ENCODE results near the gene GALNT9. TPM values are rescaled to one million over a fixed set of nuclear protein-coding genes. Genes with fewer than 3 reads are reported as not detected.

Gene GALNT9
- total RNA-seq, 1 experiment from 2014 or later: 0.45 TPM

DNA sequence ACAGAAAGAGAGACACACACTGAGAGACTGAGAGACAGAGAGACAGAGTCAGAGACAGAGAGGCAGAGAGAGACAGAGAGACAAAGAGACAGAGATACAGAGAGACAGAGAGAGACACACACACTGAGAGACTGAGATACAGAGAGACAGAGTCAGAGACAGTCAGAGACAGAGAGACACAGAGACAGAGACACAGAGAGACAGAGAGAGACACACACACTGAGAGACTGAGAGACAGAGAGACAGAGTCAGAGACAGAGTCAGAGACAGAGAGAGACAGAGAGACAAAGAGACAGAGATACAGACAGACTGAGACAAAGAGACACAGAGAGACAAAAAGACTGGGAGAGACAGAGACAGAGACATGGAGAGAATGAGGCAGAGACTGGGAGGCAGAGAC, 90.0 kb downstream of the GALNT9 start:
- Mint-ChIP-seq H3K4me1 (ENCODE audit: low read depth, unreplicated experiment) (no peaks in the 10 kb centered on the region), H3K9me3 (ENCODE audit: unreplicated experiment) (peaks cover 23% of the 10 kb centered on the region), H3K4me3 (ENCODE audit: unreplicated experiment) (no peak overlapping the region), H3K27me3 (ENCODE audit: insufficient read depth, unreplicated experiment) (peaks cover 15% of the 10 kb centered on the region), H3K36me3 (ENCODE audit: insufficient read depth, unreplicated experiment) (peaks cover 5% of the 10 kb centered on the region), H3K27ac (ENCODE audit: unreplicated experiment) (no peak overlapping the region)
- Histone ChIP-seq H3K4me1 (no peaks in the 10 kb centered on the region), H3K4me3 (ENCODE audit: low read depth, low read length) (no peak overlapping the region), H3K9me3 (no peaks in the 10 kb centered on the region), H3K36me3 (ENCODE audit: control insufficient read depth, insufficient read depth, low read length) (no peaks in the 10 kb centered on the region), H3K27me3 (replicated peaks; ENCODE audit: control insufficient read depth, insufficient read depth, low read length) (no peaks in the 10 kb centered on the region)
- DNase-seq: no peak
- ChIA-PET CTCF (no interaction called here), POLR2A (no interaction called here)
- intact Hi-C loops (cut with micrococcal nuclease; ENCODE audit: unreplicated experiment): no loop called here
- no peak for TF ChIP-seq CTCF (IDR thresholded peaks at IDR 0.05; ENCODE audit: insufficient read depth in 1 of 2, low read depth in 1 of 2, low read length in 1 of 2, severe bottlenecking in 1 of 2, unreplicated experiment in 1 of 2)
- BruUV-seq (replicated peaks): no TSS peak

- no peak for DNase-seq
- no peak overlapping the region for H3K4me3 ChIP-seq (ENCODE audit: low read depth, low read length)
- no peaks in the 10 kb centered on the region for H3K36me3 ChIP-seq (ENCODE audit: control insufficient read depth, insufficient read depth, low read length)
- H3K27me3 Mint-ChIP-seq (ENCODE audit: insufficient read depth, unreplicated experiment): peaks cover 14% of the 10 kb centered on the region
- H3K27ac Mint-ChIP-seq (ENCODE audit: unreplicated experiment): no peak overlapping the region
- H3K36me3 Mint-ChIP-seq (ENCODE audit: insufficient read depth, unreplicated experiment): peaks cover 5% of the 10 kb centered on the region
- POLR2A ChIA-PET: no interaction called here
- no peaks in the 10 kb centered on the region for H3K4me1 ChIP-seq
- no peaks in the 10 kb centered on the region for H3K4me1 Mint-ChIP-seq (ENCODE audit: low read depth, unreplicated experiment)
- CTCF ChIA-PET: no interaction called here
- TF ChIP-seq CTCF (IDR thresholded peaks at IDR 0.05; ENCODE audit: insufficient read depth in 1 of 2, low read depth in 1 of 2, low read length in 1 of 2, severe bottlenecking in 1 of 2, unreplicated experiment in 1 of 2): no peak
- BruUV-seq (replicated peaks): no TSS peak
- no peaks in the 10 kb centered on the region for H3K27me3 ChIP-seq (replicated peaks; ENCODE audit: control insufficient read depth, insufficient read depth, low read length)
- H3K9me3 ChIP-seq: no peaks in the 10 kb centered on the region
- intact Hi-C loops (cut with micrococcal nuclease; ENCODE audit: unreplicated experiment): no loop called here
- H3K9me3 Mint-ChIP-seq (ENCODE audit: unreplicated experiment): peaks cover 20% of the 10 kb centered on the region
- H3K4me3 Mint-ChIP-seq (ENCODE audit: unreplicated experiment): no peak overlapping the region
Observed at GRCh38 chr12:132238884-132239283, 90.5 kb downstream of the GALNT9 start.

DNA sequence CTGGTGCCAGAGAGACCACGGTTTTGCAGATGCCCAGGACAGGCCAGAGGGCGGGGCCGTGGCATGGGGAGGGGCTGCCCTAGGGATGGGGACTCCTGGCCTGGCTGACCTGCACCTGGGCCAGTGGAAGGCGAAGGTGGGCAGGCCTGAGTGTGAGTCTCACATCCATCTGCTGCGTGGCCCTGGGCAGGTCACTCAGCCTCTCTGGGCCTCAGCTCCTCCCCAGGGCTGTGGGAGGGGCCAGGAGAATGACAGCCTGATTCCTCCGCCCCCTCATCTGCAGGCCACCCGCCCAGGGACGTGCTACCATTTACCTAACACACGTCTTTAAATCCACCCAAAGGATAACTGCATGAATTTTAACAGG, 90.9 kb downstream of the GALNT9 start:
- POLR2A ChIA-PET: no interaction called here
- H3K9me3 ChIP-seq: no peaks in the 10 kb centered on the region

More for the DNA sequence above, 90.9 kb downstream of the GALNT9 start:
- TF ChIP-seq CTCF (IDR thresholded peaks at IDR 0.05; ENCODE audit: insufficient read depth in 1 of 2, low read depth in 1 of 2, low read length in 1 of 2, severe bottlenecking in 1 of 2, unreplicated experiment in 1 of 2): no peak
- CTCF ChIA-PET: no interaction called here
- Mint-ChIP-seq H3K36me3 (ENCODE audit: insufficient read depth, unreplicated experiment) (peaks cover 5% of the 10 kb centered on the region), H3K27me3 (ENCODE audit: insufficient read depth, unreplicated experiment) (peaks cover 12% of the 10 kb centered on the region), H3K4me1 (ENCODE audit: low read depth, unreplicated experiment) (no peaks in the 10 kb centered on the region), H3K27ac (ENCODE audit: unreplicated experiment) (no peak overlapping the region), H3K4me3 (ENCODE audit: unreplicated experiment) (no peak overlapping the region), H3K9me3 (ENCODE audit: unreplicated experiment) (peaks cover 16% of the 10 kb centered on the region)
- no TSS peak for BruUV-seq (replicated peaks)
- H3K27me3 ChIP-seq (replicated peaks; ENCODE audit: control insufficient read depth, insufficient read depth, low read length): no peaks in the 10 kb centered on the region
- no peaks in the 10 kb centered on the region for H3K36me3 ChIP-seq (ENCODE audit: control insufficient read depth, insufficient read depth, low read length)
- intact Hi-C loops (cut with micrococcal nuclease; ENCODE audit: unreplicated experiment): no loop called here
- H3K4me1 ChIP-seq: no peaks in the 10 kb centered on the region
- DNase-seq: no peak
- no peak overlapping the region for H3K4me3 ChIP-seq (ENCODE audit: low read depth, low read length)
